Stomach (tissue), 4 donors: ENCODE data around the gene VEPH1.

ENCODE experiments used
- CTCF ChIP-seq, 7 experiments: fragments of 450-650 bp in 4 of 7; fragments of 200-600 bp in 3 of 7; sonication (generic) in 3 of 7; IDR thresholded peaks; one replicate each; pipeline ENCODE4 v1.5.1; 2016 to 2019; ENCODE audit warnings: antibody characterized with exemption in 7 of 7, control low read depth in 2 of 7, mild to moderate bottlenecking in 1 of 7
- EP300 ChIP-seq: sonication (generic); formaldehyde crosslinking; IDR thresholded peaks from one replicate; pipeline ENCODE4 v1.6.1; 2017; ENCODE audit warnings: antibody characterized with exemption
- POLR2A ChIP-seq, 4 donors: fragments of 450-650 bp; IDR thresholded peaks; one replicate each; pipeline ENCODE4 v1.6.1; 2016; ENCODE audit warnings: antibody characterized with exemption in 4 of 4, control low read depth in 2 of 4, mild to moderate bottlenecking in 1 of 4, moderate library complexity in 1 of 4

GRCh38 chr3:157501863-157502262, 1.4 kb downstream of the VEPH1 start:
- no peak for TF ChIP-seq CTCF (IDR thresholded peaks at IDR 0.05)
- TF ChIP-seq POLR2A (IDR thresholded peaks at IDR 0.05) = no peak
- no peak for TF ChIP-seq EP300
